ENCODE data around the gene ANAPC16. TPM values are rescaled to one million over a fixed set of nuclear protein-coding genes. Genes with fewer than 3 reads are reported as not detected.
"Not testable (repeated sequence)": the region's sequence is repeated elsewhere in the genome, so short reads cannot be mapped to it uniquely, and the experiment has no call there.

The ANAPC16 gene
- total RNA-seq, 4 donors from 2014 or later: 106 to 157 (median 143) TPM

GRCh38 chr10:72265990-72266865, 50.4 kb downstream of the ANAPC16 start:
- Histone ChIP-seq H3K4me3 (no peak overlapping the region), H3K4me1 (peaks cover 15 to 19% (median 18%) of the 10 kb centered on the region in 4 donors), H3K27me3 (no peaks in the 10 kb centered on the region), H3K36me3 (no peaks in the 10 kb centered on the region), H3K27ac (replicated peaks in 1 of 4) (no peak overlapping the region), H3K9me3 (no peaks in the 10 kb centered on the region)
- WGBS: 90% methylated on average over 11 of the region's 11 CpGs
- DNase-seq (ENCODE audit: extremely low spot score): no peak
- no peak for TF ChIP-seq CTCF (IDR thresholded peaks at IDR 0.05)
- TF ChIP-seq POLR2AphosphoS5 (IDR thresholded peaks at IDR 0.05): no peak
- intact Hi-C loops (cut with DNase I): no loop called here

GRCh38 chr10:72267381-72267780, 51.6 kb downstream of the ANAPC16 start:
- intact Hi-C loops (cut with DNase I): no loop called here
- 89% methylated on average over 6 of the region's 6 CpGs for WGBS
- H3K4me3 ChIP-seq: no peak overlapping the region
- peaks cover 13 to 18% (median 14%) of the 10 kb centered on the region in 4 donors for H3K4me1 ChIP-seq
- no peaks in the 10 kb centered on the region for H3K36me3 ChIP-seq
- H3K27me3 ChIP-seq: no peaks in the 10 kb centered on the region
- TF ChIP-seq POLR2AphosphoS5 (IDR thresholded peaks at IDR 0.05): no peak
- no peak for TF ChIP-seq EP300 (IDR thresholded peaks at IDR 0.05)
- no peak for TF ChIP-seq POLR2A (IDR thresholded peaks at IDR 0.05; ENCODE audit: low read depth)
- no peak for TF ChIP-seq CTCF (IDR thresholded peaks at IDR 0.05)
- no peaks in the 10 kb centered on the region for H3K9me3 ChIP-seq
- DNase-seq (ENCODE audit: extremely low spot score): no peak
- no peak overlapping the region for H3K27ac ChIP-seq (replicated peaks in 1 of 4)

- Histone ChIP-seq H3K27ac (replicated peaks in 1 of 4) (no peak overlapping the region), H3K9me3 (no peaks in the 10 kb centered on the region), H3K4me3 (no peak overlapping the region), H3K36me3 (no peaks in the 10 kb centered on the region), H3K4me1 (peaks cover 18 to 22% (median 19%) of the 10 kb centered on the region in 4 donors), H3K27me3 (no peaks in the 10 kb centered on the region)
- no peak for TF ChIP-seq POLR2AphosphoS5 (IDR thresholded peaks at IDR 0.05)
- TF ChIP-seq POLR2A (IDR thresholded peaks at IDR 0.05; ENCODE audit: low read depth): no peak
- TF ChIP-seq CTCF (IDR thresholded peaks at IDR 0.05): no peak
- TF ChIP-seq EP300 (IDR thresholded peaks at IDR 0.05): no peak
- intact Hi-C loops (cut with DNase I): no loop called here
- 93% methylated on average over 15 of the region's 15 CpGs for WGBS
- DNase-seq (ENCODE audit: extremely low spot score): no peak
Observed at GRCh38 chr10:72267819-72268399, 52.1 kb downstream of the ANAPC16 start.

- H3K4me3 ChIP-seq; intact Hi-C loops (cut with DNase I); H3K36me3 ChIP-seq; H3K27me3 ChIP-seq; DNase-seq (ENCODE audit: extremely low spot score); H3K27ac ChIP-seq (replicated peaks in 1 of 4); H3K9me3 ChIP-seq: not testable (repeated sequence)
- H3K4me1 ChIP-seq: peaks cover 12 to 16% (median 15%) of the 10 kb centered on the region in 4 donors
- 89% methylated on average over 5 of the region's 5 CpGs for WGBS
Observed at GRCh38 chr10:72268475-72269200, 52.8 kb downstream of the ANAPC16 start.
